Measurements from ENCODE around the gene QSOX1. TPM values are rescaled to one million over a fixed set of nuclear protein-coding genes. Genes with fewer than 3 reads are reported as not detected.

QSOX1 gene
- total and polyA plus RNA-seq, 8 donors = 38.5 to 323 (median 111) TPM

DNA sequence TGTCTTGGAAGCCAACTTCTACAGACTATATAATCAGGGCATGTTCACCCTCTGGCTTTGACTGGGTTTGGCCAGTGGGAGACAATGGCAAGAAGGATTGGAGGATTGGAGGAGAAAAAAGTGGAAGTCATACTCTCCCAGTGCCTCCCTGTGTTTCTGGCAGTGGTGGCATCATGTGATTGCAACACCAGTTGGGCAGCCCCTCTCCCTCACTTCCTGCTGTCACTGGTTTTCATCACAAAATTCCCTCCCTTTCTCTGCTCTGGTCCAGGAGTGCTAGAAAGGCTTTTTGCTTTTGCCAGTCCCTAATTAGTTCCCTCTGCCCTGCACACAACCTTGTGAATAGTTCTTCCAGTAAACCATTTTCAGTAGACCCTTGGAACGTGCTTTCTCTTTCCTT, 3.7 kb upstream of the QSOX1 start:
- intact Hi-C loops (cut with DNase I; ENCODE audit: low total_unique reads) = no loop called here
- TF ChIP-seq EP300 (IDR thresholded peaks at IDR 0.05) (no peak), POLR2AphosphoS5 (IDR thresholded peaks at IDR 0.05) (no peak), POLR2A (IDR thresholded peaks at IDR 0.05) (no peak)
- TF ChIP-seq, protein P1, sequence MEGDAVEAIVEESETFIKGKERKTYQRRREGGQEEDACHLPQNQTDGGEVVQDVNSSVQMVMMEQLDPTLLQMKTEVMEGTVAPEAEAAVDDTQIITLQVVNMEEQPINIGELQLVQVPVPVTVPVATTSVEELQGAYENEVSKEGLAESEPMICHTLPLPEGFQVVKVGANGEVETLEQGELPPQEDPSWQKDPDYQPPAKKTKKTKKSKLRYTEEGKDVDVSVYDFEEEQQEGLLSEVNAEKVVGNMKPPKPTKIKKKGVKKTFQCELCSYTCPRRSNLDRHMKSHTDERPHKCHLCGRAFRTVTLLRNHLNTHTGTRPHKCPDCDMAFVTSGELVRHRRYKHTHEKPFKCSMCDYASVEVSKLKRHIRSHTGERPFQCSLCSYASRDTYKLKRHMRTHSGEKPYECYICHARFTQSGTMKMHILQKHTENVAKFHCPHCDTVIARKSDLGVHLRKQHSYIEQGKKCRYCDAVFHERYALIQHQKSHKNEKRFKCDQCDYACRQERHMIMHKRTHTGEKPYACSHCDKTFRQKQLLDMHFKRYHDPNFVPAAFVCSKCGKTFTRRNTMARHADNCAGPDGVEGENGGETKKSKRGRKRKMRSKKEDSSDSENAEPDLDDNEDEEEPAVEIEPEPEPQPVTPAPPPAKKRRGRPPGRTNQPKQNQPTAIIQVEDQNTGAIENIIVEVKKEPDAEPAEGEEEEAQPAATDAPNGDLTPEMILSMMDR (IDR thresholded peaks at IDR 0.05) = no peak
- Histone ChIP-seq H3K27me3 (no peaks in the 10 kb centered on the region), H3K36me3 (no peaks in the 10 kb centered on the region), H3K27ac (no peak overlapping the region), H3K4me3 (no peak overlapping the region), H3K9me3 (no peaks in the 10 kb centered on the region), H3K4me1 (peaks cover 4 to 23% (median 18%) of the 10 kb centered on the region in 4 donors)
- DNase-seq = no peak
- WGBS, 5 donors = 40 to 62% (median 58%) methylated on average over 1 of the region's 1 CpG

DNA sequence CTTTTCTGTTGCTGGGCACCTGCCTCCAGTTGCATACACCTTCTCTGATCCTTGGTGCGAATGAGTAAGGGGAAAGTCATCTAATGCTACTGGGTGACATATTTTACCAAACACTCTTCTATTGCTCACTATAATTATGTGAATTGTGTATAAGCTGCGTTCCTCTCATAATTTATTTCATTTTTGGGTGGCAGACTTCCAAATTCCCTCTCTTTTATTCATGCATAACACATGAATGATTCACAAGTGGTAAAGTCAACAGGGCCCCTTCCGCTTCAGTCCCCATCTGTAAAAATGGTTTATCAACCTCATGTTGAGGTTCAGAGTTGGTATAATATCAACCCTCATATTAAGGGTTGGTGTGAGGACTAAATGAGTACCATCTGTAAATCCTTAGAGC, 3.2 kb upstream of the QSOX1 start:
- Histone ChIP-seq H3K4me1 (peaks cover 9 to 28% (median 23%) of the 10 kb centered on the region in 4 donors), H3K27ac (no peak overlapping the region), H3K36me3 (no peaks in the 10 kb centered on the region), H3K9me3 (no peaks in the 10 kb centered on the region), H3K27me3 (no peaks in the 10 kb centered on the region), H3K4me3 (no peak overlapping the region)
- no peak for TF ChIP-seq POLR2AphosphoS5 (IDR thresholded peaks at IDR 0.05)
- WGBS, 5 donors = 66 to 79% (median 69%) methylated on average over 3 of the region's 3 CpGs
- no peak for DNase-seq
- intact Hi-C loops (cut with DNase I; ENCODE audit: low total_unique reads) = no loop called here

DNA sequence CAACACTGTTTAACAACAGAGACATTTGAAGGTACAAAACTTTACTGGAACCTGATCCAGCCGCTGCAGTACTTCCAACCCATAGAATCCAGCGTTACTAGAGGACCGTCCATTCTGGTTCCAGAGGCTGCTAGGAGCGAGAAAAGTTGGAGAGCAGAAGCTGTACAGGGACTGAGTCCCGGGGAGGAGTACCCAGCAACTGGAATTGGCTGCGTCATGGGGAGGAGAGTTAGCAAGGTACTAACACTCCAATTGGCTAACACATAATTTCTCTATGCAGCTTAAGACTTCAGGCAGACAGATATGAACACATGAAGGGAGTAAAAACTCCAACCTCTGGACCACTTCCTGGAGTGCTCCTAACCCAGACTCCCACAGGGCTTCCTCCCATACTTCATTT, 2.1 kb upstream of the QSOX1 start:
- no peak for TF ChIP-seq POLR2AphosphoS5 (IDR thresholded peaks at IDR 0.05)
- no peak for TF ChIP-seq POLR2A (IDR thresholded peaks at IDR 0.05)
- TF ChIP-seq, protein P1 (IDR thresholded peaks at IDR 0.05) = no peak
- TF ChIP-seq EP300 (IDR thresholded peaks at IDR 0.05) = no peak
- no peak overlapping the region for H3K4me3 ChIP-seq
- intact Hi-C loops (cut with DNase I; ENCODE audit: low total_unique reads) = no loop called here
- H3K36me3 ChIP-seq = no peaks in the 10 kb centered on the region
- H3K27me3 ChIP-seq = no peaks in the 10 kb centered on the region
- 86 to 96% (median 94%) methylated on average over 6 of the region's 6 CpGs for WGBS, 5 donors
- DNase-seq = no peak
- no peaks in the 10 kb centered on the region for H3K9me3 ChIP-seq
- no peak overlapping the region for H3K27ac ChIP-seq
- H3K4me1 ChIP-seq = peaks cover 19 to 39% (median 32%) of the 10 kb centered on the region in 4 donors

DNA sequence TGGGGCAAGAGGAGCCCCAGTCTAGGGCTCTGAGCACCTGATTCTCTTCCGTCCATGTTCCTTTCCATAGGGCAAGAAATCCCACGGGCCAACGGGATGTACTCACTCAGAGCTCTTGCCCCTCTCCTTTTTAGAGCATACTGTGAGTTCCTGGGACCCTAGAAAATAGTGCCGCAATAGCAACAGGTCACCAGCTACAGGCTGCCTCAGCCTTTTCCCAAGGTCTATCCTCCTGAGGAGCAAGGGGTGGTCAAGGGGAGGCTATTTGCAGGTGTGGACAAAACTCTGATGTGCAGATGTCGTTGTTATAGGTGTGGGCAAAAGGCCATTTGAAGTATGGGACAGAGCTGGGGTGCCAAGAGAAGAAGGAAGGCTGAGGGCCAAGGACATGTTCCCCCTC, 1.6 kb upstream of the QSOX1 start:
- Histone ChIP-seq H3K27me3 (no peaks in the 10 kb centered on the region), H3K4me3 (no peak overlapping the region), H3K4me1 (peaks cover 22 to 43% (median 36%) of the 10 kb centered on the region in 4 donors), H3K27ac (no peak overlapping the region), H3K9me3 (no peaks in the 10 kb centered on the region), H3K36me3 (no peaks in the 10 kb centered on the region)
- intact Hi-C loops (cut with DNase I; ENCODE audit: low total_unique reads) = no loop called here
- DNase-seq = no peak
- no peak for TF ChIP-seq POLR2AphosphoS5 (IDR thresholded peaks at IDR 0.05)
- no peak for TF ChIP-seq EP300 (IDR thresholded peaks at IDR 0.05)
- TF ChIP-seq POLR2A (IDR thresholded peaks at IDR 0.05) = no peak
- TF ChIP-seq, protein P1 (IDR thresholded peaks at IDR 0.05) = no peak
- 90 to 98% (median 92%) methylated on average over 5 of the region's 5 CpGs for WGBS, 5 donors

DNA sequence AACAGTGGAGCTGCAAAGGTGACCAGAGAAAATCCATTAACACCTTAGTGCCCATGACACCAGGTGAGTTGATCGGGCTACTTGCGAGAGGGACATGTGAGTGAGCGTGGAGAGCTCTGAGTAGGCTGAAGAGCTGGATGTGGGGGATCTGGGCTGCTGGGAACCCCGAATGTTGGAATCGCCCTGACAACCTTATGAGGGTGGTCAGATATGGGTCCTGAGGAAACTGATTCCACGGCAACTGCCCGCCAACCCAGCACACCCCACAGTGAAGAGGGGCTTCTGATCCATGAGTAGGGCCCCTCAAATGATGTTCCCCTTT, 705 bp upstream of the QSOX1 start:
- Histone ChIP-seq H3K4me3 (peak overlapping the region; percentile 92 to 96 (median 94)), H3K9me3 (no peaks in the 10 kb centered on the region), H3K36me3 (no peaks in the 10 kb centered on the region), H3K27me3 (no peaks in the 10 kb centered on the region), H3K4me1 (peaks cover 31 to 52% (median 46%) of the 10 kb centered on the region in 4 donors), H3K27ac (peak overlapping the region; percentile 91 to 96 (median 94))
- DNase-seq = no peak
- TF ChIP-seq POLR2A (IDR thresholded peaks at IDR 0.05) (no peak), EP300 (IDR thresholded peaks at IDR 0.05) (no peak)
- intact Hi-C loops (cut with DNase I; ENCODE audit: low total_unique reads) = no loop called here
- 25 to 40% (median 32%) methylated on average over 7 of the region's 7 CpGs for WGBS, 5 donors

All from stomach (tissue), 9 donors.